ENCODE results near the gene PLK1.

The PLK1 gene

GRCh38 chr16:23640931-23641765, 37.5 kb upstream of the PLK1 start, which contains the start of the genes DCTN5 and PALB2:
DCTN5 (plus strand) TSS chr16:23641466; CDS start chr16:23641543, 77 bp downstream.
PALB2 (minus strand) TSS chr16:23641310; CDS start chr16:23641157, 153 bp downstream.
- no peak for TF ChIP-seq ARNTL (CRISPR knock-in tag; IDR thresholded peaks at IDR 0.05; ENCODE audit: borderline replicate concordance, low read depth)
- TF ChIP-seq GLIS3 (CRISPR knock-in tag; IDR thresholded peaks at IDR 0.05), result no peak
- no peak for TF ChIP-seq POU6F1 (CRISPR knock-in tag; IDR thresholded peaks at IDR 0.05; ENCODE audit: borderline replicate concordance, low read depth)
- TF ChIP-seq TSHZ2 (CRISPR knock-in tag; IDR thresholded peaks at IDR 0.05), result 0 out of 2 replicates have a peak, but pooled peaks have one; percentile 20

GRCh38 chr16:23642246-23642774, 36.4 kb upstream of the PLK1 start:
- no peak for ATAC-seq
- TF ChIP-seq OSR1 (CRISPR knock-in tag; IDR thresholded peaks at IDR 0.05) (no peak), ZNF70 (CRISPR knock-in tag; IDR thresholded peaks at IDR 0.05) (no peak)

More at GRCh38 chr16:23640931-23641765, 37.5 kb upstream of the PLK1 start, which contains the start of the genes DCTN5 and PALB2:
- ATAC-seq, result peak; percentile 99

- peak; percentile 25; the same call in 1 of the 3 replicates for ATAC-seq
- TF ChIP-seq ISL1 (CRISPR knock-in tag; IDR thresholded peaks at IDR 0.05), result no peak
- TF ChIP-seq ZNF565 (CRISPR knock-in tag; conservative IDR thresholded peaks at IDR 0.05; ENCODE audit: low read depth), result no peak
- TF ChIP-seq ZFP3 (CRISPR knock-in tag; IDR thresholded peaks at IDR 0.05), result no peak
- no peak for TF ChIP-seq ARNTL (CRISPR knock-in tag; IDR thresholded peaks at IDR 0.05; ENCODE audit: borderline replicate concordance, low read depth)
- TF ChIP-seq ZNF8 (CRISPR knock-in tag; IDR thresholded peaks at IDR 0.05), result no peak
- no peak for TF ChIP-seq TSHZ2 (CRISPR knock-in tag; IDR thresholded peaks at IDR 0.05)
- TF ChIP-seq TCF4 (CRISPR knock-in tag; IDR thresholded peaks at IDR 0.05; ENCODE audit: borderline replicate concordance), result no peak
- TF ChIP-seq OSR1 (CRISPR knock-in tag; IDR thresholded peaks at IDR 0.05), result no peak
Measured at GRCh38 chr16:23650674-23651416, 27.8 kb upstream of the PLK1 start.

GRCh38 chr16:23651943-23652468, 26.7 kb upstream of the PLK1 start:
- ATAC-seq, result no peak
- TF ChIP-seq ZNF565 (CRISPR knock-in tag; conservative IDR thresholded peaks at IDR 0.05; ENCODE audit: low read depth) (no peak), CREB5 (CRISPR knock-in tag; IDR thresholded peaks at IDR 0.05; ENCODE audit: low read depth) (no peak), ISL1 (CRISPR knock-in tag; IDR thresholded peaks at IDR 0.05) (no peak), ZC3H10 (CRISPR knock-in tag; IDR thresholded peaks at IDR 0.05) (no peak), ARNTL (CRISPR knock-in tag; IDR thresholded peaks at IDR 0.05; ENCODE audit: borderline replicate concordance, low read depth) (no peak), PATZ1 (CRISPR knock-in tag; IDR thresholded peaks at IDR 0.05; ENCODE audit: borderline replicate concordance) (no peak), ZFP3 (CRISPR knock-in tag; IDR thresholded peaks at IDR 0.05) (no peak), TCF4 (CRISPR knock-in tag; IDR thresholded peaks at IDR 0.05; ENCODE audit: borderline replicate concordance) (no peak)
